H9 (cell line): Measurements from ENCODE around the gene CACNA1H. TPM values are rescaled to one million over a fixed set of nuclear protein-coding genes. Genes with fewer than 3 reads are reported as not detected.

Source experiments
- DNase-seq: peaks from one replicate; pipeline ENCODE4 v3.0.0-alpha.2; 2017
- H2AFZ ChIP-seq: one replicate; pipeline ENCODE4 v1.6.1; 2013; ENCODE audit warnings: mild to moderate bottlenecking, low read length, control low read depth, moderate library complexity
- H2AK5ac ChIP-seq: 2 replicates; pipeline ENCODE4 v1.6.1; 2013; ENCODE audit warnings: low read length, control low read depth, mixed read lengths; ENCODE audit not compliant: insufficient read length
- H2BK120ac ChIP-seq: one replicate; pipeline ENCODE4 v1.6.1; 2013; ENCODE audit warnings: low read depth, mild to moderate bottlenecking, low read length, control low read depth, inconsistent platforms; ENCODE audit not compliant: poor library complexity, severe bottlenecking
- H2BK12ac ChIP-seq: 2 replicates; pipeline ENCODE4 v1.6.1; 2013; ENCODE audit warnings: low read length, control low read depth, mixed read lengths, low read depth; ENCODE audit not compliant: insufficient read length
- H2BK15ac ChIP-seq: 2 replicates; pipeline ENCODE4 v1.6.1; 2013; ENCODE audit warnings: low read depth, low read length, control low read depth
- H2BK20ac ChIP-seq: one replicate; pipeline ENCODE4 v1.6.1; 2013; ENCODE audit warnings: low read depth, mild to moderate bottlenecking, low read length, control low read depth, inconsistent platforms; ENCODE audit not compliant: poor library complexity, severe bottlenecking
- H2BK5ac ChIP-seq: 2 replicates; pipeline ENCODE4 v1.6.1; 2013; ENCODE audit warnings: low read length, control low read depth, mixed read lengths; ENCODE audit not compliant: insufficient read length
- H3K14ac ChIP-seq: 2 replicates; pipeline ENCODE4 v1.6.1; 2013; ENCODE audit warnings: low read length, control low read depth; ENCODE audit not compliant: insufficient read depth
- H3K18ac ChIP-seq: 2 replicates; pipeline ENCODE4 v1.6.1; 2013; ENCODE audit warnings: low read depth, mild to moderate bottlenecking, mixed read lengths, low read length, control low read depth; ENCODE audit not compliant: insufficient read length
- H3K23ac ChIP-seq: 2 replicates; pipeline ENCODE4 v1.6.1; 2013; ENCODE audit warnings: low read length, control low read depth, mixed read lengths, low read depth; ENCODE audit not compliant: insufficient read length
- H3K23me2 ChIP-seq: 2 replicates; pipeline ENCODE4 v1.6.1; 2013; ENCODE audit warnings: low read depth, mild to moderate bottlenecking, mixed read lengths, low read length, control low read depth; ENCODE audit not compliant: insufficient read length, poor library complexity, severe bottlenecking
- H3K27ac ChIP-seq: 2 replicates; pipeline ENCODE4 v1.5.1; 2013; ENCODE audit warnings: low read length, control low read depth, mixed read lengths, low read depth; ENCODE audit not compliant: insufficient read length
- H3K27me3 ChIP-seq: 2 replicates; pipeline ENCODE4 v1.6.1; 2013; ENCODE audit warnings: low read length, control low read depth, inconsistent platforms; ENCODE audit not compliant: insufficient read depth
- H3K4ac ChIP-seq: 2 replicates; pipeline ENCODE4 v1.6.1; 2013; ENCODE audit warnings: low read depth, mild to moderate bottlenecking, control low read depth, inconsistent platforms, low read length, moderate library complexity
- H3K4me1 ChIP-seq: 2 replicates; pipeline ENCODE4 v1.6.1; 2013; ENCODE audit warnings: low read length, control low read depth, inconsistent platforms; ENCODE audit not compliant: insufficient read depth
- H3K4me2 ChIP-seq: 2 replicates; pipeline ENCODE4 v1.6.1; 2013; ENCODE audit warnings: low read length, control low read depth, mixed read lengths; ENCODE audit not compliant: insufficient read length, insufficient read depth
- H3K56ac ChIP-seq: 2 replicates; pipeline ENCODE4 v1.6.1; 2013; ENCODE audit warnings: low read depth, mild to moderate bottlenecking, mixed read lengths, low read length, control low read depth; ENCODE audit not compliant: insufficient read length
- H3K79me1 ChIP-seq: 2 replicates; pipeline ENCODE4 v1.6.1; 2013; ENCODE audit warnings: low read depth, mild to moderate bottlenecking, moderate library complexity, low read length, control low read depth, inconsistent platforms; ENCODE audit not compliant: insufficient read depth, poor library complexity, severe bottlenecking
- H3K79me2 ChIP-seq: 2 replicates; pipeline ENCODE4 v1.6.1; 2013; ENCODE audit warnings: low read length, control low read depth, inconsistent platforms; ENCODE audit not compliant: insufficient read depth
- H3K9ac ChIP-seq: 2 replicates; pipeline ENCODE4 v1.6.1; 2013; ENCODE audit warnings: low read length, control low read depth, mixed read lengths; ENCODE audit not compliant: insufficient read length; ENCODE audit errors: extremely low read depth
- H3K9me3 ChIP-seq: one replicate; pipeline ENCODE4 v1.6.1; 2013; ENCODE audit warnings: low read depth, low read length, inconsistent platforms; ENCODE audit not compliant: control insufficient read depth
- H3T11ph ChIP-seq: one replicate; pipeline ENCODE4 v1.6.1; 2013; ENCODE audit warnings: mild to moderate bottlenecking, low read length, control low read depth, inconsistent platforms
- H4K20me1 ChIP-seq: one replicate; pipeline ENCODE4 v1.6.1; 2013; ENCODE audit not compliant: control insufficient read depth, insufficient read length, insufficient read depth
- H4K5ac ChIP-seq: 2 replicates; pipeline ENCODE4 v1.6.1; 2013; ENCODE audit warnings: low read depth, mild to moderate bottlenecking, mixed read lengths, low read length, control low read depth; ENCODE audit not compliant: insufficient read length
- H4K8ac ChIP-seq: replicated peaks from 2 replicates; pipeline ENCODE4 v1.6.1; 2013; ENCODE audit warnings: low read length, control low read depth, mixed read lengths, low read depth; ENCODE audit not compliant: insufficient read length
- H4K91ac ChIP-seq: 2 replicates; pipeline ENCODE4 v1.6.1; 2013; ENCODE audit warnings: low read depth, mild to moderate bottlenecking, moderate library complexity, mixed read lengths, low read length, control low read depth; ENCODE audit not compliant: insufficient read length
- H3K27ac Mint-ChIP-seq, 3 experiments: 2 replicates in 2 of 3; 3 replicates in 1 of 3; pipeline ENCODE4 v1.8.0; 2020 to 2021; ENCODE audit warnings: mixed read lengths in 3 of 3, mild to moderate bottlenecking in 1 of 3, moderate library complexity in 1 of 3
- H3K27me3 Mint-ChIP-seq: 2 replicates; pipeline ENCODE4 v1.8.0; 2021; ENCODE audit warnings: low read depth, mild to moderate bottlenecking, moderate library complexity, mixed read lengths
- H3K36me3 Mint-ChIP-seq, 3 experiments: 2 replicates in 2 of 3; 3 replicates in 1 of 3; pipeline ENCODE4 v1.8.0; 2020 to 2021; ENCODE audit warnings: low read depth in 3 of 3, mixed read lengths in 3 of 3; ENCODE audit not compliant: insufficient read depth in 1 of 3
- H3K4me1 Mint-ChIP-seq, 2 experiments: 2 replicates each; pipeline ENCODE4 v1.8.0; 2020; ENCODE audit warnings: mixed read lengths in 2 of 2
- H3K4me3 Mint-ChIP-seq, 2 experiments: 2 replicates in 1 of 2; 3 replicates in 1 of 2; pipeline ENCODE4 v1.8.0; 2020 to 2021; ENCODE audit warnings: mild to moderate bottlenecking in 2 of 2, mixed read lengths in 2 of 2, moderate library complexity in 1 of 2
- H3K9me3 Mint-ChIP-seq, 2 experiments: 2 replicates in 1 of 2; 3 replicates in 1 of 2; pipeline ENCODE4 v1.8.0; 2020; ENCODE audit warnings: mild to moderate bottlenecking in 2 of 2, mixed read lengths in 2 of 2, moderate library complexity in 1 of 2
- CTCF ChIP-seq: fragments of 200-600 bp; sonication (generic); conservative IDR thresholded peaks from 3 replicates; pipeline ENCODE4 v1.8.0; 2021; ENCODE audit warnings: antibody characterized with exemption, mild to moderate bottlenecking
- WGBS: extraction: QIAGEN DNeasy Blood & Tissue Kit; methylation state at CpG from one replicate; pipeline ENCODE4 v1.1.7; 2013; ENCODE audit warnings: missing lambda C conversion rate, low lambda C conversion rate, mixed read lengths; ENCODE audit not compliant: insufficient read length; ENCODE audit errors: extremely low coverage; 5-methylcytosine and 5-hydroxymethylcytosine counted together
- total RNA-seq: library from RNA; stranded (reverse); gene quantifications from 2 replicates; pipeline ENCODE4 v1.2.1, GENCODE V29; 2021

CACNA1H gene
- total RNA-seq, 1 experiment from 2014 or later = 43.3 TPM

- Histone ChIP-seq H2AK5ac (no peak overlapping the region), H3K4me2 (no peak overlapping the region), H2BK20ac (no peak overlapping the region), H3K23ac (no peak overlapping the region), H2BK120ac (no peak overlapping the region), H4K91ac (no peak overlapping the region), H3K4ac (no peak overlapping the region), H3T11ph (no peak overlapping the region), H3K27ac (no peak overlapping the region), H3K27me3 (no peaks in the 10 kb centered on the region), H3K79me1 (no peaks in the 10 kb centered on the region), H3K9me3 (no peaks in the 10 kb centered on the region), H4K20me1 (no peaks in the 10 kb centered on the region), H3K9ac (no peak overlapping the region), H3K4me1 (no peaks in the 10 kb centered on the region), H3K18ac (no peak overlapping the region), H3K79me2 (no peaks in the 10 kb centered on the region), H2BK5ac (no peak overlapping the region), H3K14ac (no peak overlapping the region; the same call in 1 of the 2 replicates), H2BK12ac (no peak overlapping the region), H2AFZ (no peak overlapping the region), H4K8ac (no peak overlapping the region), H4K5ac (no peak overlapping the region), H3K23me2 (no peaks in the 10 kb centered on the region), H3K56ac (no peak overlapping the region), H2BK15ac (no peak overlapping the region)
- Mint-ChIP-seq H3K4me3 (no peak overlapping the region), H3K9me3 (no peaks in the 10 kb centered on the region), H3K27ac (no peak overlapping the region), H3K36me3 (no peaks in the 10 kb centered on the region; a peak in 2 of 7 replicates), H3K4me1 (peaks cover 0 to 7% of the 10 kb centered on the region in 2 experiments; a peak in 2 of 4 replicates), H3K27me3 (no peaks in the 10 kb centered on the region)
- no CpG with 5 or more reads among the region's 52 CpGs for WGBS
- no peak for TF ChIP-seq CTCF
- DNase-seq = no peak
Measured at GRCh38 chr16:1167276-1168107, 14.6 kb downstream of the CACNA1H start.
